Measurements from ENCODE around the gene CELA3A.

- TF ChIP-seq CTCF (IDR thresholded peaks at IDR 0.05; ENCODE audit: low read length) (no peak), EZH2 (optimal IDR thresholded peaks at IDR 0.05; ENCODE audit: low read depth, low read length) (no peak)
These were observed 54.6 kb downstream of the CELA3A start for GRCh38 chr1:22056043-22056442.

Data from MM.1S (cell line).